ENCODE measurements around the gene RXRB. TPM values are rescaled to one million over a fixed set of nuclear protein-coding genes. Genes with fewer than 3 reads are reported as not detected.
"Not testable (repeated sequence)": the region's sequence is repeated elsewhere in the genome, so short reads cannot be mapped to it uniquely, and the experiment has no call there.

The RXRB gene
- total RNA-seq (2014; rRNA removed; shearing (Covaris generic)), result 30.7 and 32.5 TPM in 2 replicates
- polyA plus RNA-seq (2015; cell fraction: cytosol; rRNA removed), result 28.6 and 30.4 TPM in 2 replicates
- 149 and 153 TPM in 2 replicates for polyA plus RNA-seq (2015; cell fraction: nucleus; rRNA removed)

- DNase-seq (ENCODE audit: low read depth), result peak; percentile 98
These were observed at the start of gene RXRB, which contains the start of gene SLC39A7 for GRCh38 chr6:33200219-33201146. Gene RXRB, minus strand, starts transcription at chr6:33200665. Its CDS starts 189 bp downstream, at chr6:33200476. Gene SLC39A7, plus strand, starts transcription at chr6:33200867. Its CDS starts 379 bp downstream, at chr6:33201246.

GRCh38 chr6:33249732-33250630 lies 49.5 kb upstream of the RXRB start:
- peak; percentile 74 for DNase-seq (ENCODE audit: low read depth)

GRCh38 chr6:33248932-33249731 lies 48.7 kb upstream of the RXRB start:
- peak; percentile 100 for DNase-seq (ENCODE audit: low read depth)

- DNase-seq (ENCODE audit: low read depth), result no peak
These were observed 48.1 kb upstream of the RXRB start for GRCh38 chr6:33248643-33248931.

- DNase-seq (ENCODE audit: low read depth), result peak; percentile 77
These were observed 47.6 kb upstream of the RXRB start for GRCh38 chr6:33247977-33248642.

GRCh38 chr6:33243476-33243875 lies 43.0 kb upstream of the RXRB start:
- DNase-seq (ENCODE audit: low read depth), result no peak

- DNase-seq (ENCODE audit: low read depth), result no peak
These were observed 41.5 kb upstream of the RXRB start for GRCh38 chr6:33241968-33242367.

GRCh38 chr6:33237741-33238140 lies 37.3 kb upstream of the RXRB start:
- no peak for DNase-seq (ENCODE audit: low read depth)

GRCh38 chr6:33236852-33237251 lies 36.4 kb upstream of the RXRB start:
- DNase-seq (ENCODE audit: low read depth), result no peak

- DNase-seq (ENCODE audit: low read depth), result no peak
These were observed 35.9 kb upstream of the RXRB start for GRCh38 chr6:33236328-33236727.

- no peak for DNase-seq (ENCODE audit: low read depth)
These were observed 34.8 kb upstream of the RXRB start for GRCh38 chr6:33235221-33235634.

GRCh38 chr6:33226503-33227120 lies 26.1 kb upstream of the RXRB start:
- DNase-seq (ENCODE audit: low read depth), result not testable (repeated sequence)

- DNase-seq (ENCODE audit: low read depth), result no peak
These were observed 17.2 kb upstream of the RXRB start for GRCh38 chr6:33217681-33218080.

GRCh38 chr6:33217246-33217645 lies 16.8 kb upstream of the RXRB start:
- DNase-seq (ENCODE audit: low read depth), result no peak

- no peak for DNase-seq (ENCODE audit: low read depth)
These were observed 15.7 kb upstream of the RXRB start for GRCh38 chr6:33216117-33216649.

- DNase-seq (ENCODE audit: low read depth), result no peak
These were observed 15.0 kb upstream of the RXRB start for GRCh38 chr6:33215271-33216116.

- DNase-seq (ENCODE audit: low read depth), result no peak
These were observed 13.5 kb upstream of the RXRB start for GRCh38 chr6:33213989-33214335.

- DNase-seq (ENCODE audit: low read depth), result no peak
These were observed 12.9 kb upstream of the RXRB start for GRCh38 chr6:33213166-33213988.

Measured in HT1080 (cell line).